HG03442 (cell line): ENCODE results near the gene CCDC196.
"Not testable (repeated sequence)": the region's sequence is repeated elsewhere in the genome, so short reads cannot be mapped to it uniquely, and the experiment has no call there.

Experiments
- ATAC-seq: cut with Tn5 transposase; IDR thresholded peaks from one replicate; pipeline ENCODE4 v1.9.1; 2021; ENCODE audit warnings: mild to moderate bottlenecking, moderate library complexity; ENCODE audit not compliant: unreplicated experiment

The CCDC196 gene

DNA sequence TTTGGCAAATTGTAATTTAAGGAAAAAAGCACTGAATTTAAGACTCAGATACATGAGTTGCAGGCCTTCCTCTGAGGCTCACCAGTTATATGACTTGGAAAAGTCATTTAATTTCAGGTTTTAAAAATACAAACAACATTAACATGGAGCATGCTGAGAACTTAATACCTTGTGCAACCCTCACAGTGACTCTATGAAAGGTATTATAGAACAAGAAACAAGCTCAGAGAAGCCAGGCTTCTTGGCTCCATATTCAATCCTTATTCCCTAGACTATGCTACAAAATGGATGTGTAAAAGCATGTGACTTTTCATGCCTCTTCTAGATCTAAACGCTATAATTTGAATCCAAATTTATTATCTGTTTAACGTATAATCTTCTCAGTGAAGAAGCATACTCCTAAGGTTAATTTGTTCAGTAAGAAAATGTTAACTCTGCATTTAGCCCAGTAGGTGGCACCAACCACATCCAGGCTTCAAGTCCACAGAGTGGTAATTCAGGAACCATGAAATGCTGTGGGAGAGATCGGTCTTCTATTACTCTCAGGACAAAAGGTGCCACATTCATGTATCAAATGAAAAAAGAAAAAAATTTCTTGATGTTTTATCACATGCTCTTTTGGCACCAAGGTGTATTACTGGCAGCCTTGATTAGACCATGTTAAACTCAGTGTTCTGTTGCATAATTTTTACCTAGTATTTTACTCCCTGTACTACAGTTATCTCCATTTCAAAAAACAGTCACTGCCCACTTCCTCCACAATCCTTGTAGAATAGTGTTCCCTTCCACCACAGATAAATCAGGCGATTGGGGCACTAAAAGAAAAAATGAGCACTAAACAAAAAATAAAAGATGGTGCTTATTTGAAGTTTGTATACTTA is 9.3 kb downstream of the CCDC196 start:
- ATAC-seq = no peak

DNA sequence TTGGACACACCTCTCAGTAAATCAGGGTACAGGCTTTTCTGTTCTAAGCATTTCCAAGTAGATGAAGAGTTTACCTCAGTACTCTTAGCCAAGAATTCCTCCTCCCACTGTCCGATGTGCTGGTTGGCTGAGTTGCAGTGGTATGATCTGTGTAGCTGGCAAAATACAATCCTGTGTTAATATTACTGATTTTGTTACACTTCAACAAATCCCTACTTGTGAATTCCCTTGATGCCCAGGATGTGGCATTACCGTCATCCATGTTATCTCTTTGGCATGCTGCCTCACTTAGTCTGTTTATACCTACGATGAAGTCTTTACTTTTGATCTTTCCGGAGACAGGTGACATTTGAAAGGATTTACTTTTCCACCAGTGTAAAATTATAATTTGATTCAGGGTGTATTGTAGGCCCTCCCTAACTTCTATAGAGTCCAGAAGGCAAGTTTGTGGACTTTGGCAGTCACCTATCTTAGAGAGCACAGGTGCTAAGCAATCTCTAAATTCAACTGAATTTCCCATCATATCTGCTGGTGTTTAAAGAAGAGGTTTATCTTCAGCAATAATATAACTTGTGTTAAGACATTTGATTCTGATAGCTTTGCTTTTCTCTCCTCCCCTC is 10.1 kb downstream of the CCDC196 start:
- no peak for ATAC-seq

DNA sequence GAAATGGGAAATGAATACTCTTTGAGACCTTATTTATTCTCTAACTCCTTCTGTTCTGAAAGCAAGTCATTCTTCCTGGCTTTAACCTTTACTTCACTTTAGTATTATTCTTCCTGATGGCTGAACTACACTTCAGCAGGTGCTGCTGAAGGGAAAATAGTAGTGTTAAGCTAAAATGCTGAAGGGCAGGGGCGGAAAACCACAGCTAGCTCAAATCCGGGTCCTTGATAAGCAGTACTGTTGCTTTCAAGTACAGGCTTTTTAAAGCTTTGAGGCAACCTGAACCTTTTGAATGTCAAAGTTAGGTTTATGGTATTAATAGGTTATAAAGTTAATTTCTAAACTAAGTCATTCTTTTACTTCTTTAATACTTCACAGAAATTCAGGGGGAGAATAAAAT is 10.7 kb downstream of the CCDC196 start:
- ATAC-seq = no peak

DNA sequence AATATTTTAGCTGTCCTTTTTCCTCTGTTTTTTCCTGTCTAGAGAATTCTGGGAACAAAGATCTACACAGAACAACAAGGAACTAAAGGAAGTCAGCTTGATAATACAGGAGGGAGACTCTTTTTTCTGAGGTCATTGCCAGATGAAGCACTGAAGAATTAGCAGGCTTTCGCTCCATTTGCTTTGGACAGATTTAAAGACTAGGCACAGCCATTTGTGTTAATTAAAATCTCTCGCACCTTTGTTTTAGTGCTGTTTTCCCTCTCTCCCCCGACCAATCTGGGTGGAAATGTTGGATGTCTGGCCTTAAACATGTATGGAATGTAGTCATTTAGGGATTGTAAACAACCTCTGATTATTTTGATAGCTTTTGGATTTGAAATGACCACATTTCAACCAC is 12.1 kb downstream of the CCDC196 start:
- no peak for ATAC-seq

DNA sequence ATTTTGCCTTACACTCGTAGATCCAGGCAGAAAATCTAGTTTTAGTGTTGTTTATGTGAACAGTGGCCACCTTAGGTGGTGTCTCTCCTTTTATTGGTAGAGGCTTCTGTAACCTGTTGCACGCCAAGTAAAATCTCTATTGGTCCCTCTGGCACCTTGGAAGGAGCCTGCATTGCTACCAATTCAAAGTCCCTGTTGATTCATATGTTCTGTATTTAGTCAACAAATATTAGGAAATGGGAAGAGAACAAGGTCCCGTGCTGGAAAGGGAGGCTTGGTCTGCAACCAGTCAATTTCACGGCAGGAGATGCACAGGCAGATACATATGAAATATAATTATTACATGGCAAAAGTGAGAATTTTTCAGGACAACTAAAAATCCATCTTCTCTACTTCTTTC is 15.4 kb downstream of the CCDC196 start:
- no peak for ATAC-seq

DNA sequence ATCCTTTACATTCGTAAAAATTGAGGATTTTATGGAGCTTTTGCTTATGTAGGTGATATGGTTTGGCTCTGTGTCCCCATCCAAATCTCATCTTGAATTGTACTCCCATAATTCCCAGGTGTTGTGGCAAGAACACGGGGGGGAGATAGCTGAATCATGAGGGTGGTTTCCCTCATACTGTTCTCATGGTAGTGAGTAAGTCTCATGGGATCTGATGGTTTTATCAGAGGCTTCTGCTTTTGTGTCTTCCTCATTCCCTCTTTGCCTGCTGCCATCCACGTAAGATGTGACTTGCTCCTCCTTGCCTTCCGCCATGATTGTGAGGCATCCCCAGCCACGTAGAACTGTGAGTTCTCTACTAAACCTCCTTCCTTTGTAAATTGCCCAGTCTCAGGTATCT is 16.7 kb downstream of the CCDC196 start:
- ATAC-seq = not testable (repeated sequence)

DNA sequence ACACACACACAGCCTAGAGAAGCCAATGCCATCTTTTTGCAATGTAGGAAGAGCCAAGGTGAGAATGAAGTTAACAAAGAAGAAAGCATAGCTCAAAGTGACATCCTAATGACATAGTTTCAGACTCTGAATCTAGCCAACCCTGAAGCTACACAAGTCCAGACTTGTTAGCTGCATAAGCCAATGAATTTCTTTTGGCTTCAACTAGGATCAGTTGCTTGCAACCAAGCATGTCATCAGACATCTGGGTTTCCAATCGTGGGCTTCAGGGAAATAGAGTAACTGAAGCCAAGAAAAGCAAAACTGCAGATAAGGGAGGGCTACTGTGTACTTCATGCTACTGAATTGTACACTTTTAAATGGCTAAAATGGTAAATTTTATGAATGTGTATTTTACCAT is 17.4 kb downstream of the CCDC196 start:
- no peak for ATAC-seq

DNA sequence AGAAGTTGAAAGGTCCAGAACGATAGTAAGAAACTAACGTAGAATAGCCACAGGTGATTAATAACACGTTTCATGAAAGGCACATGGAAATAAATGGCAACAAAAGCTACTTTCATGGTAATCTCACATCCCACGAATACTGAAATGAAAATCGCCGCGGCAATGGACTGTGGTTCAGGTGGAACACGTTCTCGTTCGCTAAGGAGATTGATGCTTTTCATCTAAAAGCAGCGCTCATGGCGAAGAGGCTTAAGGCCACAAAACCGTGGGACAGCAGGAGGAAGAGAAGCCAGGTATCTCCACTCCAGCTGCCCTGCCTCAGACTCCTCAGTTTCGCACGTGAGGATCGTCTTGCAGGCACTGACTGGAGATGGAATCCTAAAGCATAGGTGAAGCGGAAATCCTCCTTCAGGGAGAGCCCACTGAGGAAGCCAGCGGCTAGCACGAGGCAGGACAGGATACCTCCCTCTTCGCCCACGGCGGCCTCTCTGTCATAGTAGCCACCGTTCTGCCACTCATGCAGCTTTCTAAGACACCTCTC is 21.1 kb downstream of the CCDC196 start:
- ATAC-seq = no peak

DNA sequence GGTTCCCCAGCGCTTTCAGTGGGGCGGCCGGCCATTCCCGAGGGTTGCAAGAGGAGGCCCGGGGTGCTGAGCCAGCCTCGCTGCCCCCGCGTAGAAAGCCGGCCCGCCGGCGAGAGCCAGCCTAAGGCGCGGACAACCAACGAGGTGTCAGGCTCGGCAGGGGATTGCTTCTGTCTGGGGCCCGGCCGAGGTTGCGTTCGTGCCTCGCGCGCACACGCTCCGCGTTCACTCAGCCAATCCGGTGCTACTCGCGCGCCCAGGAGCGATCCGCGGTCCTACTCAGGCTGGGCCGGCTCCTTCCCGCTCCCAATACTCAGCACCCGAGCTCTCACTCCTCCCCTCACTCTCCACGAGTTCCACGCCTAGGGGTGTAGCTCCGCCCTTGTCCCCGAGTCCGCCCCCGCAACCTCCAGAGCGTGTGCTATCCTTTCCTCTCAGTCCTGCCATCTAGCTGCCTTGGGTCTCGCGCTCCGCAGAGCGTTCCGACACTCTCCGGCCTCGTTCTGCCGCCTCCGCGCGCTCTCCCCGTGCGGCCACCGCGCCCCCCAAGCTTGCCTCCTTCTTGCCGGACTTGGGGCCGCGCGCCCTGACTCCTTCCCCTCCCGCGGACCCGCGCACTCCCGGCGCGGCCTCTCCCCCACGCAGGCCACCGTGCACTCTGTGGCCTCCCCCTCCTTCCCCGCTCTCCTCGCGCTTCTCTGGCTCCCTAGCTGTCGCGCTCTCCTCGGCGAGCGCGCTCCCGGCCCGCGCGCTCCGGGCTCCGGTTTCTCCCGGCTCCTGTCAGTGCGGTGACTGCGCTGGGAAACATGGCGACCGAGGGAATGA is 21.8 kb downstream of the CCDC196 start, which contains the start of gene GPHN:
TSS of gene GPHN (plus strand) at position 426 of the 825 bp plus-strand sequence.
- peak; percentile 86 for ATAC-seq

DNA sequence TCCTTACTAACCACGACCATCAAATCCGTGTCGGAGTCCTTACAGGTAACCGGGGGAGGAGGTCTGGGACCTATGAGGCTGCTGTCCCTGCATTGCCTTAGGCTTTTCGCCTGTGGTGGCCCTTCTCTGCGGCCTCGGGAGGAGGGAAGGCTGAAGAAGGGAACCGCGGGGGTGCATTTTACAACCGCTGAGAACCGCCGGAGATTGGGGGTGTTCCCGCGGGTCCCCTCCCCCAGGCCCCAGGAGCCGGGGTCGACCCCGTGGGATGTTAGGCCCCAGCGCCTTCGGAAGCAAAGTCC is 22.3 kb downstream of the CCDC196 start:
- no peak for ATAC-seq

DNA sequence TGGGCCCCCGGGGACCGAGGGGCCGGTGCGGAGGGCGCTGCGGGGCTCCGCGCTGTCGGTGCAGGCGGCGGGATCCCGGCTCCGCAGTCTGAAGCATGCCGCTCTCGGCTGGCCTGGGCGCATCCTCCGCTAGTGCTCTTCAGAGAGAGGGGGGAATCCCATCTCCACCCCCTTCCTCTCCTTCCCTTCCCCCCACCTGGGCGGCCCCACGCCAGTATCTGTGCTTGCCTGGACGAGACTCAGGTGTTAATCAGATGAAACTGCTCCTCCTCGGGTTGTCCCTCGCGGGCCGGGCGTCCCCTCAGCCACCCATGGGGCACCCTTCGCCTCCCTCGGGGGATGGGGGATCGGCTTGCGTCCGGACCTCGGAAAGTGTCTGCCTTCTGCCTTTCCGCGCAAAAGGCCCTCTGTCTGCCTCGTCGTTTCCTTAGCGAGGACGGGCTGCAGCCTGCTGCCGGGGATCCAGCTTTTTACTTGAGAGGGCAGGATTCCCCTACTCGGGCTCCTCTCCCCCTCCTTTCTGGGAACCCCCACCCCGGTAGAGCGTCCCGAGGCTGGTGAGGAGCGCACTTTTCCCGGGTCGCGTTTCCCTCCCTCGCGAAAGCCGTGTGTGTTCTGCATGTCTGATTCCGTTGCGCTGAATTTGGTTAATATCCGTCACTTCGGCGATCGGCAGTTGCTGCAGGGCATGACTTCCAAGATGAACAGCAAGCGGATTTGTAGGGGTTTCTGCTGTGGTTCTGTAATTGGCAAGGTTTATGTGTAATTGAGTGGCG is 22.9 kb downstream of the CCDC196 start:
- ATAC-seq = no peak

DNA sequence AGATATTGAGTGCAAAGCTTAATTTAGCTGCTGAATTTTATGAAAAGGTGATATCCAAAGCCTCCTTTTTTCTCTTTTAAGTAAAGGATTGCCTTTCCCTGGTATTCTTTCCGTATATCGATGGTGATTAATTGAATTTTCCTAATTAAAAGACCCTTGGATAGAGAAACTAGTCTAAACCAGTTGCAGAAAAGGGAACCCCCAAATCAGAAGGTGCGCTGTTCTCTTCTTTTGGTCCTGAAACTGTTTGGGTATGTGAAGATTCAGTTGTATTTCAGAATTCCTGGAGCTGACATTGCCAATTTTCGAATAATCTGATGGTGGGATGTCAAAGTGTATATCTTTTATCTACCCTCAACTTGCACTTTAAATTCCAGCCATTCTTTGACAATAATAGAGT is 23.7 kb downstream of the CCDC196 start:
- no peak for ATAC-seq

DNA sequence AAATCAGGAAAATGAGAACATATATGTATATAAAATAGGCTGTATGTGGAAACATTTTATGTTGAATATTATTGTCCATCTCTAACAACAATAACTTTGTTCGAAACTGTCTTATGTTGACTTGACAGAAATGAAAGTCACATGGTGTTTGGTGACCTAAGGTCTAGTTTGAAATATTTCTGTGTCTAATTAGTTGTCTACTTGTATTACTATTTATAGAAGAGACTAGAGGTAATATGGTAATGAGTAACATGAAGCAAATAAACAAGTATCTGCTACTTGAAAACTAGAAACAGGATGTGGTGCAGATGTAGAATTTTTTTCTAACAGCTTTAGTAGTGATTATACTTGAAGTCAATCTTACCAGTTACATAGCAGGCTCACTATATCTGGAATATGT is 25.7 kb downstream of the CCDC196 start:
- ATAC-seq = no peak

DNA sequence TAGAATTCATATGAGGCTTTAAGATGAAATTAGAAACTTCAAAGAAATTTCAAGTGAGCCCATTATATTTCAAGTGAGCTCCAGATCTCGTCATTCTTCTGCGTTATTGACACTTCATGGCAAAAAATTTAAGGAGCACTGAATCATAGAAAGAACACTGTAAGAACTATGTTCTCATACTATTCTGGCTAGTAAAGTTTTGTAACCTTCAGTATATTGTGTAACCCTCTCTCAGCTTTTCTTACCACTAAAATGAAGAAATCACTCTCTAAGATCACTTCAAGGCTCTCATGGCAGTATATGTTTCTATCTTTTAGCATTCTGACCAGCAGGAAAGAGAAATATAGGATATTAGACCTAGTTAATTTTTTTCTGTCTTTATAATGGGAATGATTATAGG is 28.0 kb downstream of the CCDC196 start:
- ATAC-seq = no peak

DNA sequence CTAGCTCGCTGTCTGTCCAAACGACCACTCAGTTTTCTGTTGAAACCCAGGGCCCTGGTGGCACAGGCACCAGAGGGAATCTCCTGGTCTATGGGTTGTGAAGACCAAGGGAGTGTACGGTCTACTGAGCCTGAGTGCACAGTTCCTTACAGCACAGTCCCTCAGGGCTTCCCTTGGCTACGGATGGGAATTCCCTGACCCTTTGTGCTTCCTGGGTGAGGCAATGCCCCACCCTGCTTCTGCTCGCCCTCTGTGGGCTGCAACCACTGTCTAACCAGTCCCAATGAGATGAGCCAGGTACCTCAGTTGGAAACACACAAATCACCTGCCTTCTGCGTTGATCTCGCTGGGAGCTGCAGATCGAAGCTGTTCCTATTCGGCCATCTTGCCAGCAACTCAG is 44.4 kb downstream of the CCDC196 start:
- no peak for ATAC-seq

DNA sequence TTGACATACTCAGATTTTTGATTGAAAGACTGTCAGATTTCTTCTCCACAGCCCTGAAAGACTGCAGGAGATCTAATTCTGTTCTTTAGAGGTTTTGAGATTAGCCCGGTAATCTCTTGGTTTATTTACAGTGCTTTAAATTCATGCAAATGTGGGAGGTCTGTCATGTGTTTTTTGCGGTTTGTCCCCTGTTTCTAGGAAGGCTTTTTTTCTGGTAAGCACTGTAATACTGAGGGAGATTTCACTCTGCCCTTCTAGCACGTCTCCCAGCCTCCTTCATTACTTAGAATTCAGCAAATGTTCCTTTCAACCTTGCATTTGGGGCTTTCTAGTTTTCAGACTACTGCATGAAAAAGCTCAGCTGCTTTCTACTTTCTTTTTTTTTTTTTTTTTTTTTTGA is 52.9 kb downstream of the CCDC196 start:
- no peak for ATAC-seq

DNA sequence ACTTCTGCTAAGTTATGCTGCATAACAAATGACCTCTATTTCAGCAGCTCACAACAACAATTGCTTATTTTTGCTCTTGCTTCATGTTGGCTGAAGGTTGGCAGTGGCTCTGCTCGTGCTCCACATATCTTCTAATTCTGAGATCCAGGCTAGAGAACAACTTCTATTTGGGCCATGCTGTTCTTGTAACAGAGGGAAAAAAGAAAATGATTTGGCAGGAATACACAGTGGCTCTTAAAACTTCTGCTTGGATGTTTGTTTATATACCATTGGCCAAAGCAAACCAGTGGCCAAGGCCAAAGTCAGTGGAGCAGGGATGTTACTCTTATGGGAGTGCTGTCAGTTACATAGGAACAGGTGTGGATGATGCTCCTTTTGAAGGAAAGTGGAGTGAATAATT is 53.9 kb downstream of the CCDC196 start:
- ATAC-seq = no peak

DNA sequence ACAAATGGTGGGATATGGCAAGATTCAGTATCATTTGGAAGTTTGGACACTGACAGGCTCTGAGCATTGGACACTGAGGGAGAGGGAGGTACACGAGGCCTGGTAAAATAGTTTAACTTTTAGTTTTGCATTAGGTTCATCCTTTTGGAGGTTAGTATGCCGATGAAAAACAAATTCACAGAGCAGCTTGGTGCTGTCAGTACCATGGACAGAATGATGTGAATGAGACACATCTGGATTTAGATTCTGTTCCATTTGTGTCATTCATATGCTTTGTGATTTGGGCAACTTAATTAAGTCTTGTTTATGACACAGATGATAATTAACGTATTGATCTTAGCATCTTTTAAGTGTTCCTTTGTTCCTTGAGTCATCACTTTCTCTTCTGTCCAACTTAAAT is 55.5 kb downstream of the CCDC196 start:
- no peak for ATAC-seq

DNA sequence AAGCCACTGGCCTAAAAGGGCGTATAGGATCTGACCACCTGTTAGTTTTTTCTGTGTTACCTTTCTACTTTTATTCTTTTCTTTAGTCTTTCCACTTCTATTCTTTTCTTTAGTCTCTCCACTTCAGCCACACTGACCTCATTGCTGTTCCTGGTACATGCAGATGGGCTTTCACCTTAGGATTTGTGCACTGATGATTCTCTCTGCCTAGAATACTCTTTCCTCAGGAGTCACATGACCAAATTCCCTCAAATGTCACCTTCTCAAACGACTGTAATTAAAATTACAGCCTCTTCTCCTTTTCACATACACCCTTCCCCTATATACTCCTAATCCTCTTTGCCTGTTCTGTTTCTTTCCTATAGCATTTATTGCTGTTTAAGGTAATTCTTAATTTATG is 57.8 kb downstream of the CCDC196 start:
- no peak for ATAC-seq

DNA sequence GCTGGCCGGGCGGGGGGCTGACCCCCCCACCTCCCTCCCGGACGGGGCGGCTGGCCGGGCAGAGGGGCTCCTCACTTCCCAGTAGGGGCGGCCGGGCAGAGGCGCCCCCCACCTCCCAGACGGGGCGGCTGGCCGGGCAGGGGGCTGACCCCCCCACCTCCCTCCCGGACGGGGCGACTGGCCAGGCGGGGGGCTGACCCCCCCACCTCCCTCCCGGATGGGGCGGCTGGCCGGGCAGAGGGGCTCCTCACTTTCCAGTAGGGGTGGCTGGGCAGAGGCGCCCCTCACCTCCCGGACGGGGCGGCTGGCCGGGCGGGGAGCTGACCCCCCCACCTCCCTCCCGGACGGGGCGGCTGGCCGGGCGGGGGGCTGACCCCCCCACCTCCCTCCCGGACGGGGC is 59.0 kb downstream of the CCDC196 start:
- ATAC-seq = not testable (repeated sequence)

DNA sequence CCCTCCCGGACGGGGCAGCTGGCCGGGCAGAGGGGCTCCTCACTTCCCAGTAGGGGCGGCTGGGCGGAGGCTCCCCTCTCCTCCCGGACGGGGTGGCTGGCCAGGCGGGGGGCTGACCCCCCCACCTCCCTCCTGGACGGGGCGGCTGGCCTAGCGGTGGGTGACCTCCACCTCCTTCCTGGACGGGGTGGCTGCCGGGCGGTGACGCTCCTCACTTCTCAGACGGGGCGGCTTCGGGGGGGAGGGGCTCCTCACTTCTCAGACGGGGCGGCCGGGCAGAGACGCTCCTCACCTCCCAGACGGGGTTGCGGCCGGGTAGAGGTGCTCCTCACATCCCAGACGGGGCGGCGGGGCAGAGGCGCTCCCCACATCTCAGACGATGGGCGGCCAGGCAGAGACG is 59.6 kb downstream of the CCDC196 start:
- ATAC-seq = not testable (repeated sequence)
